ENCODE data around the gene MAGOH. TPM values are rescaled to one million over a fixed set of nuclear protein-coding genes. Genes with fewer than 3 reads are reported as not detected.

MAGOH gene
- polyA plus RNA-seq, 1 donor from 2014 or later = 53.3 TPM

GRCh38 chr1:53279296-53280200 lies 41.2 kb upstream of the MAGOH start:
- Histone ChIP-seq H3K36me3 (ENCODE audit: insufficient read depth, low read length) (peaks cover 4% of the 10 kb centered on the region), H3K79me2 (replicated peaks; ENCODE audit: insufficient read depth, low read length) (no peaks in the 10 kb centered on the region), H3K4me2 (ENCODE audit: low read length) (no peak overlapping the region), H3K9me2 (ENCODE audit: insufficient read depth, low read length) (no peaks in the 10 kb centered on the region), H3K4me3 (ENCODE audit: low read length) (no peak overlapping the region), H2AFZ (ENCODE audit: low read depth, low read length) (no peak overlapping the region), H3F3A (ENCODE audit: insufficient read depth, low read length, poor library complexity, severe bottlenecking) (no peaks in the 10 kb centered on the region), H3K27me3 (ENCODE audit: insufficient read depth, low read depth, low read length) (no peaks in the 10 kb centered on the region), H4K20me1 (ENCODE audit: insufficient read depth) (no peaks in the 10 kb centered on the region), H3K27ac (ENCODE audit: low read length) (no peak overlapping the region), H3K9me3 (ENCODE audit: low read length) (no peaks in the 10 kb centered on the region), H3K9ac (ENCODE audit: low read length) (no peak overlapping the region)
- TF ChIP-seq EZH2 (IDR thresholded peaks at IDR 0.05; ENCODE audit: borderline replicate concordance, insufficient read depth, low read length, poor library complexity, severe bottlenecking) = no peak
- TF ChIP-seq POLR2AphosphoS5 (IDR thresholded peaks at IDR 0.05) = no peak
- no peak for TF ChIP-seq CTCF (IDR thresholded peaks at IDR 0.05; ENCODE audit: poor library complexity, severe bottlenecking)
- no peak for TF ChIP-seq SMC3 (conservative IDR thresholded peaks at IDR 0.05; ENCODE audit: poor library complexity)
- TF ChIP-seq REST (IDR thresholded peaks at IDR 0.05; ENCODE audit: borderline replicate concordance) = no peak
- TF ChIP-seq EP300 (conservative IDR thresholded peaks at IDR 0.05; ENCODE audit: poor library complexity, severe bottlenecking) = no peak
- TF ChIP-seq MXI1 (conservative IDR thresholded peaks at IDR 0.05; ENCODE audit: poor library complexity, severe bottlenecking) = no peak
- TF ChIP-seq TAF1 (IDR thresholded peaks at IDR 0.05; ENCODE audit: low read depth) = no peak
- TF ChIP-seq RAD21 (conservative IDR thresholded peaks at IDR 0.05) = no peak

GRCh38 chr1:53278298-53278725 lies 40.0 kb upstream of the MAGOH start:
- Histone ChIP-seq H3K36me3 (ENCODE audit: insufficient read depth, low read length) (no peaks in the 10 kb centered on the region), H3K79me2 (replicated peaks; ENCODE audit: insufficient read depth, low read length) (no peaks in the 10 kb centered on the region), H4K20me1 (ENCODE audit: insufficient read depth) (no peaks in the 10 kb centered on the region), H3K9me2 (ENCODE audit: insufficient read depth, low read length) (no peaks in the 10 kb centered on the region), H2AFZ (ENCODE audit: low read depth, low read length) (no peak overlapping the region), H3F3A (ENCODE audit: insufficient read depth, low read length, poor library complexity, severe bottlenecking) (no peaks in the 10 kb centered on the region), H3K4me2 (ENCODE audit: low read length) (no peak overlapping the region), H3K9me3 (ENCODE audit: low read length) (no peaks in the 10 kb centered on the region), H3K9ac (ENCODE audit: low read length) (peak overlapping the region; percentile 32), H3K4me3 (ENCODE audit: low read length) (no peak overlapping the region), H3K27me3 (ENCODE audit: insufficient read depth, low read depth, low read length) (no peaks in the 10 kb centered on the region), H3K27ac (ENCODE audit: low read length) (peak overlapping the region; percentile 63)
- TF ChIP-seq SMC3 (conservative IDR thresholded peaks at IDR 0.05; ENCODE audit: poor library complexity) (peak; percentile 100), REST (IDR thresholded peaks at IDR 0.05; ENCODE audit: borderline replicate concordance) (no peak), EZH2 (IDR thresholded peaks at IDR 0.05; ENCODE audit: borderline replicate concordance, insufficient read depth, low read length, poor library complexity, severe bottlenecking) (no peak), POLR2AphosphoS5 (IDR thresholded peaks at IDR 0.05) (no peak), MXI1 (conservative IDR thresholded peaks at IDR 0.05; ENCODE audit: poor library complexity, severe bottlenecking) (peak; percentile 26), TAF1 (IDR thresholded peaks at IDR 0.05; ENCODE audit: low read depth) (no peak), CTCF (IDR thresholded peaks at IDR 0.05; ENCODE audit: poor library complexity, severe bottlenecking) (peak; percentile 97), RAD21 (conservative IDR thresholded peaks at IDR 0.05) (peak; percentile 98), EP300 (conservative IDR thresholded peaks at IDR 0.05; ENCODE audit: poor library complexity, severe bottlenecking) (peak; percentile 54)
